Measurements from ENCODE around the gene MSI2. TPM values are rescaled to one million over a fixed set of nuclear protein-coding genes. Genes with fewer than 3 reads are reported as not detected.

MSI2 gene
- total and polyA plus RNA-seq, 9 of the 15 experiments (the other 6 are each of a cell fraction or from before 2014, with no cell fraction given) = 4.6 to 61.8 (median 42.4) TPM

- intact Hi-C loops (cut with micrococcal nuclease) = no loop called here
- TF ChIP-seq PRMT5 (CRISPR knock-in tag; IDR thresholded peaks at IDR 0.05) (no peak), ZNF239 (CRISPR knock-in tag; IDR thresholded peaks at IDR 0.05) (no peak), BCLAF1 (IDR thresholded peaks at IDR 0.05; ENCODE audit: borderline replicate concordance in 1 of 2, control insufficient read depth in 1 of 2, low read depth in 2 of 2, low read length in 1 of 2) (no peak), RBFOX2 (IDR thresholded peaks at IDR 0.05; ENCODE audit: low read depth, low read length) (no peak), DACH1 (IDR thresholded peaks at IDR 0.05; ENCODE audit: partially characterized antibody) (no peak)
- TF ChIP-seq, protein P1, sequence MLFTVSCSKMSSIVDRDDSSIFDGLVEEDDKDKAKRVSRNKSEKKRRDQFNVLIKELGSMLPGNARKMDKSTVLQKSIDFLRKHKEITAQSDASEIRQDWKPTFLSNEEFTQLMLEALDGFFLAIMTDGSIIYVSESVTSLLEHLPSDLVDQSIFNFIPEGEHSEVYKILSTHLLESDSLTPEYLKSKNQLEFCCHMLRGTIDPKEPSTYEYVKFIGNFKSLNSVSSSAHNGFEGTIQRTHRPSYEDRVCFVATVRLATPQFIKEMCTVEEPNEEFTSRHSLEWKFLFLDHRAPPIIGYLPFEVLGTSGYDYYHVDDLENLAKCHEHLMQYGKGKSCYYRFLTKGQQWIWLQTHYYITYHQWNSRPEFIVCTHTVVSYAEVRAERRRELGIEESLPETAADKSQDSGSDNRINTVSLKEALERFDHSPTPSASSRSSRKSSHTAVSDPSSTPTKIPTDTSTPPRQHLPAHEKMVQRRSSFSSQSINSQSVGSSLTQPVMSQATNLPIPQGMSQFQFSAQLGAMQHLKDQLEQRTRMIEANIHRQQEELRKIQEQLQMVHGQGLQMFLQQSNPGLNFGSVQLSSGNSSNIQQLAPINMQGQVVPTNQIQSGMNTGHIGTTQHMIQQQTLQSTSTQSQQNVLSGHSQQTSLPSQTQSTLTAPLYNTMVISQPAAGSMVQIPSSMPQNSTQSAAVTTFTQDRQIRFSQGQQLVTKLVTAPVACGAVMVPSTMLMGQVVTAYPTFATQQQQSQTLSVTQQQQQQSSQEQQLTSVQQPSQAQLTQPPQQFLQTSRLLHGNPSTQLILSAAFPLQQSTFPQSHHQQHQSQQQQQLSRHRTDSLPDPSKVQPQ (CRISPR knock-in tag; IDR thresholded peaks at IDR 0.05; ENCODE audit: borderline replicate concordance) = no peak
Observed at GRCh38 chr17:57453841-57454425, 197.6 kb downstream of the MSI2 start.

More at GRCh38 chr17:57453841-57454425, 197.6 kb downstream of the MSI2 start:
- Histone ChIP-seq H3K9me3 (replicated peaks; ENCODE audit: control insufficient read depth, insufficient read depth, low read depth, low read length) (no peaks in the 10 kb centered on the region), H2AFZ (ENCODE audit: low read depth, low read length) (no peak overlapping the region), H3K27ac (ENCODE audit: extremely low read depth, low read depth, low read length) (no peak overlapping the region), H3K9ac (ENCODE audit: insufficient read depth in 1 of 2, low read depth in 2 of 2, low read length in 2 of 2) (no peak overlapping the region), H3K9me1 (ENCODE audit: control insufficient read depth, insufficient read depth, low read length) (peaks cover 4% of the 10 kb centered on the region), H3K27me3 (ENCODE audit: control insufficient read depth in 2 of 2, insufficient read depth in 2 of 2, low read length in 2 of 2) (no peaks in the 10 kb centered on the region), H3K79me2 (ENCODE audit: control insufficient read depth, insufficient read depth, low read length) (peaks cover 8% of the 10 kb centered on the region; the same call in 2 of the 3 replicates), H3K4me2 (ENCODE audit: insufficient read depth, low read length) (no peak overlapping the region), H3K4me1 (replicated peaks in 1 of 2; ENCODE audit: control insufficient read depth in 2 of 2, insufficient read depth in 2 of 2, low read length in 2 of 2) (peaks cover 6 to 8% of the 10 kb centered on the region in 2 experiments; a peak in 4 of 5 replicates), H4K20me1 (replicated peaks; ENCODE audit: control insufficient read depth, insufficient read depth, low read length) (no peaks in the 10 kb centered on the region; the same call in 1 of the 2 replicates), H3K36me3 (ENCODE audit: control insufficient read depth, insufficient read depth, low read length) (peaks cover 3% of the 10 kb centered on the region; the same call in 1 of the 3 replicates), H3K4me3 (no peak overlapping the region)
- in situ Hi-C loops (cut with MboI) = no loop called here
- DNase-seq (ENCODE audit: extremely low read depth in 1 of 4, low spot score in 3 of 4) (no peak), FAIRE-seq (no peak), ATAC-seq (no peak)
- no TSS peak for BruUV-seq (replicated peaks)
- WGBS (ENCODE audit: insufficient coverage, low coverage, missing lambda C conversion rate) = 84% methylated on average over 7 of the region's 7 CpGs
- ChIA-PET CTCF (ENCODE audit: low intra/inter-chr PET ratio) (no interaction called here), POLR2A (interaction anchor here (0.7 kb wide), 1 partner anchor 184 kb away, joined by 8 read pairs; no protein-coding TSS in a partner anchor)

Data from K562 (cell line).